ENCODE measurements around the gene MRTFB.

DNA sequence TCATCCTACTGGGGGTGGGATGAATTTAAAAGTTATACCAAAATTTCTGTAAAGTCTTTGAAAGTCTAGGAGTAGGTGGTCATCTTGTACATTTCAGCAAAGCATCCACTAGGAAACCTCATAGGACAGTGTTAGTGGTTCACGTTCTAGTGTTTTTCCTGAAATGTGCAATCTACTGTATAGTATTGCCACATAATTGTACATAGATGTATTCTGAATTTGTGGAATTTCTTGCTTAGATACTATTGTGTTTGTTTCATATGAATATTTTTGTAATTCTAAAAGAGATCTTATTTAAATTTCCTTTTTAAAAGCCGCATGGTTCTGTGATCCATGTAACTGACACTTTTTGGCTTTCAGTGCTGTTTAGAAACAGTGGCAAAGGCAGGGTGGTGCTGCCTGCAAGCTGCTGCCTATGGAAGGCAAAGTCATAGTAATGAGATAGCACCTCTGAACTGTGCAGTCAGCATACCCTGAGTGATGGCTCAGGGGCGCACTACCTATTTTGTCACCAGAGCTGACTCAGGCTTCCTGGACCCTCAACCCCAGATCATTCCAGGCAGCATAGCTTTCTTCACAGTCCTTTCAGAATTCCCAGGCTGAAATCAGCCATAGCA lies 193.3 kb downstream of the MRTFB start:
- TF ChIP-seq, protein P1, sequence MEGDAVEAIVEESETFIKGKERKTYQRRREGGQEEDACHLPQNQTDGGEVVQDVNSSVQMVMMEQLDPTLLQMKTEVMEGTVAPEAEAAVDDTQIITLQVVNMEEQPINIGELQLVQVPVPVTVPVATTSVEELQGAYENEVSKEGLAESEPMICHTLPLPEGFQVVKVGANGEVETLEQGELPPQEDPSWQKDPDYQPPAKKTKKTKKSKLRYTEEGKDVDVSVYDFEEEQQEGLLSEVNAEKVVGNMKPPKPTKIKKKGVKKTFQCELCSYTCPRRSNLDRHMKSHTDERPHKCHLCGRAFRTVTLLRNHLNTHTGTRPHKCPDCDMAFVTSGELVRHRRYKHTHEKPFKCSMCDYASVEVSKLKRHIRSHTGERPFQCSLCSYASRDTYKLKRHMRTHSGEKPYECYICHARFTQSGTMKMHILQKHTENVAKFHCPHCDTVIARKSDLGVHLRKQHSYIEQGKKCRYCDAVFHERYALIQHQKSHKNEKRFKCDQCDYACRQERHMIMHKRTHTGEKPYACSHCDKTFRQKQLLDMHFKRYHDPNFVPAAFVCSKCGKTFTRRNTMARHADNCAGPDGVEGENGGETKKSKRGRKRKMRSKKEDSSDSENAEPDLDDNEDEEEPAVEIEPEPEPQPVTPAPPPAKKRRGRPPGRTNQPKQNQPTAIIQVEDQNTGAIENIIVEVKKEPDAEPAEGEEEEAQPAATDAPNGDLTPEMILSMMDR (IDR thresholded peaks at IDR 0.05; ENCODE audit: borderline replicate concordance, extremely low read depth, low read length, poor library complexity, severe bottlenecking), result no peak
- no peak for TF ChIP-seq EZH2 (IDR thresholded peaks at IDR 0.05; ENCODE audit: borderline replicate concordance, low read depth, low read length, severe bottlenecking)
